HCT116 (cell line): ENCODE measurements around the gene RBM19. TPM values are rescaled to one million over a fixed set of nuclear protein-coding genes. Genes with fewer than 3 reads are reported as not detected.

Experiments used
- ATAC-seq: fragments of 200-7000 bp; cut with Tn5 transposase; 2 replicates; pipeline ENCODE4 v1.9.1; 2020; ENCODE audit warnings: mild to moderate bottlenecking, moderate library complexity
- BruUV-seq: library from RNA; stranded (reverse); fragments of 400-500 nt; replicated peaks from 2 replicates; lab custom pipeline; 2021; lab: Mats Ljungman, UMichigan
- CTCF ChIA-PET: fragments of 300-600 bp; sonication (Branson Sonifier 250); formaldehyde crosslinking; loops from one replicate; lab custom pipeline; 2021; ENCODE audit warnings: antibody characterized with exemption; lab: Charles Lee
- POLR2A ChIA-PET: fragments of 300-600, 350-600 bp; sonication (Branson Sonifier 250); formaldehyde crosslinking; loops from one replicate; lab custom pipeline; 2021; ENCODE audit warnings: antibody characterized with exemption; lab: Charles Lee
- RAD21 ChIA-PET, 2 experiments: fragments of 300-600 bp; sonication (Branson Sonifier 250); formaldehyde crosslinking; loops; one replicate each; lab custom pipeline; 2023; ENCODE audit warnings: low total read pairs in 2 of 2; ENCODE audit not compliant: uncharacterized antibody in 2 of 2, unreplicated experiment in 2 of 2, low non-redundant PET in 1 of 2; lab: Charles Lee
- DNase-seq: peaks from one replicate; pipeline ENCODE4 v3.0.0-alpha.2; 2010; ENCODE audit warnings: low read depth, low spot score
- H2AFZ ChIP-seq: fragments of 200-600 bp; shearing (Covaris generic), sonication (generic); 2 replicates; pipeline ENCODE4 v1.6.1; 2017; ENCODE audit warnings: low read depth, mixed run types, mixed read lengths, antibody characterized with exemption, low read length; ENCODE audit not compliant: poor library complexity, severe bottlenecking
- H3K27ac ChIP-seq: 2 replicates; pipeline ENCODE4 v1.5.1; 2012; ENCODE audit warnings: low read depth, low read length
- H3K27me3 ChIP-seq: fragments of 200-600 bp; sonication (generic); 2 replicates; pipeline ENCODE4 v1.6.1; 2016; ENCODE audit warnings: mixed run types, low read length, mixed read lengths; ENCODE audit not compliant: insufficient read depth
- H3K36me3 ChIP-seq, 2 experiments: fragments of 200-500 bp in 1 of 2; fragments of 200-600 bp in 1 of 2; sonication (Bioruptor generic) in 1 of 2; sonication (generic) in 1 of 2; 2 replicates each; pipeline versions ENCODE4 v1.5.1 to v1.6.1; 2014 to 2016; ENCODE audit warnings: low read length in 2 of 2, inconsistent platforms in 1 of 2, mixed read lengths in 1 of 2, mixed run types in 1 of 2; ENCODE audit not compliant: insufficient read depth in 2 of 2, control insufficient read depth in 1 of 2
- H3K4me1 ChIP-seq, 2 experiments: fragments of 200-600 bp in 1 of 2; sonication (generic) in 1 of 2; 2 replicates each; pipeline versions ENCODE4 v1.5.1 to v1.6.1; 2012 to 2017; ENCODE audit warnings: low read length in 2 of 2, inconsistent platforms in 1 of 2, mild to moderate bottlenecking in 1 of 2, mixed read lengths in 1 of 2, mixed run types in 1 of 2, moderate library complexity in 1 of 2; ENCODE audit not compliant: insufficient read depth in 2 of 2, control insufficient read depth in 1 of 2
- H3K4me2 ChIP-seq: fragments of 200-600 bp; sonication (generic); 2 replicates; pipeline ENCODE4 v1.6.1; 2017; ENCODE audit warnings: mixed run types, low read length, mixed read lengths
- H3K4me3 ChIP-seq, 2 experiments: fragments of 200-600 bp in 1 of 2; sonication (generic) in 1 of 2; replicated peaks in 1 of 2; 2 replicates each; pipeline ENCODE4 v1.5.1; 2011 to 2016; ENCODE audit warnings: low read length in 2 of 2, control low read depth in 1 of 2, low read depth in 1 of 2, mild to moderate bottlenecking in 1 of 2, mixed read lengths in 1 of 2, mixed run types in 1 of 2
- H3K79me2 ChIP-seq: fragments of 200-600 bp; sonication (generic); 2 replicates; pipeline ENCODE4 v1.6.1; 2017; ENCODE audit warnings: mild to moderate bottlenecking, mixed run types, low read length, moderate library complexity, mixed read lengths; ENCODE audit not compliant: insufficient read depth
- H3K9ac ChIP-seq: fragments of 200-600 bp; sonication (generic); 2 replicates; pipeline ENCODE4 v1.6.1; 2016; ENCODE audit warnings: low read length, mixed read lengths
- H3K9me2 ChIP-seq: fragments of 200-600 bp; sonication (generic), shearing (Covaris generic); 2 replicates; pipeline ENCODE4 v1.6.1; 2017; ENCODE audit warnings: mixed run types, mild to moderate bottlenecking, moderate library complexity; ENCODE audit not compliant: insufficient read depth
- H3K9me3 ChIP-seq, 2 experiments: fragments of 200-500 bp in 1 of 2; fragments of 200-600 bp in 1 of 2; sonication (Bioruptor generic) in 1 of 2; sonication (generic) in 1 of 2; 2 replicates each; pipeline ENCODE4 v1.6.1; 2014 to 2017; ENCODE audit warnings: low read length in 2 of 2, mixed read lengths in 2 of 2, inconsistent platforms in 1 of 2, low read depth in 1 of 2, mild to moderate bottlenecking in 1 of 2, mixed run types in 1 of 2, moderate library complexity in 1 of 2; ENCODE audit not compliant: control insufficient read depth in 1 of 2, insufficient read depth in 1 of 2
- H4K20me1 ChIP-seq: fragments of 200-600 bp; sonication (generic), shearing (Covaris generic); 2 replicates; pipeline ENCODE4 v1.6.1; 2017; ENCODE audit warnings: mixed run types, mild to moderate bottlenecking, moderate library complexity; ENCODE audit not compliant: insufficient read depth
- ATF3 ChIP-seq: IDR thresholded peaks from 2 replicates; pipeline ENCODE4 v1.6.1; 2012
- EZH2 ChIP-seq: fragments of 200-600 bp; sonication (generic); IDR thresholded peaks from 2 replicates; pipeline ENCODE4 v1.6.1; 2017; ENCODE audit warnings: antibody characterized with exemption, mixed run types
- EZH2phosphoT487 ChIP-seq: fragments of 200-600 bp; IDR thresholded peaks from 2 replicates; pipeline ENCODE4 v1.6.1; 2018; ENCODE audit warnings: antibody characterized with exemption, borderline replicate concordance
- JUND ChIP-seq: IDR thresholded peaks from 2 replicates; pipeline ENCODE4 v1.6.1; 2012
- POLR2A ChIP-seq: IDR thresholded peaks from 2 replicates; pipeline ENCODE4 v1.7.0; 2011; ENCODE audit warnings: borderline replicate concordance; ENCODE audit not compliant: insufficient read depth, insufficient read length; ENCODE audit errors: extremely low read depth
- POLR2AphosphoS5 ChIP-seq: IDR thresholded peaks from 2 replicates; pipeline ENCODE4 v1.6.1; 2011; ENCODE audit warnings: mild to moderate bottlenecking, low read depth, low read length, moderate library complexity
- RAD21 ChIP-seq: IDR thresholded peaks from 2 replicates; pipeline ENCODE4 v1.6.1; 2012; ENCODE audit warnings: low read depth, mild to moderate bottlenecking
- SIN3A ChIP-seq: IDR thresholded peaks from 2 replicates; pipeline ENCODE4 v1.6.1; 2012; ENCODE audit warnings: low read depth
- SP1 ChIP-seq: IDR thresholded peaks from 2 replicates; pipeline ENCODE4 v1.6.1; 2012; ENCODE audit warnings: low read depth
- SRF ChIP-seq: IDR thresholded peaks from 2 replicates; pipeline ENCODE4 v1.6.1; 2012; ENCODE audit warnings: low read depth
- TCF7L2 ChIP-seq: IDR thresholded peaks from 2 replicates; pipeline ENCODE4 v1.7.0; 2011; ENCODE audit warnings: borderline replicate concordance, inconsistent platforms; ENCODE audit not compliant: insufficient read depth, insufficient read length; ENCODE audit errors: extremely low read depth
- YY1 ChIP-seq: IDR thresholded peaks from 2 replicates; pipeline ENCODE4 v1.6.1; 2011; ENCODE audit warnings: low read length, low read depth, moderate library complexity, mild to moderate bottlenecking; ENCODE audit not compliant: insufficient replicate concordance; ENCODE audit errors: extremely low read depth
- ZBTB33 ChIP-seq: IDR thresholded peaks from 2 replicates; pipeline ENCODE4 v1.6.1; 2011; ENCODE audit warnings: mild to moderate bottlenecking, low read length, moderate library complexity; ENCODE audit not compliant: insufficient replicate concordance; ENCODE audit errors: extremely low read depth
- ZFX ChIP-seq: fragments of 450-650 bp; IDR thresholded peaks from 2 replicates; pipeline ENCODE4 v1.6.1; 2017
- ZNF274 ChIP-seq: fragments of 200-500 bp; sonication (Bioruptor generic); IDR thresholded peaks from 2 replicates; pipeline ENCODE4 v1.6.1; 2014; ENCODE audit warnings: mild to moderate bottlenecking, low read depth, low read length, inconsistent platforms
- intact Hi-C: fragments of 100-400 bp; cut with micrococcal nuclease; formaldehyde crosslinking; loops from 2 replicates; pipeline ENCODE4 v1.10.0; 2022
- total RNA-seq: library from RNA; stranded (reverse); gene quantifications from one replicate; pipeline ENCODE4 v1.2.1, GENCODE V29; 2021; ENCODE audit not compliant: unreplicated experiment
- TF ChIP-seq, protein P1 (sequence below): IDR thresholded peaks from 2 replicates; pipeline ENCODE4 v1.6.1; 2012
- TF ChIP-seq, protein P2 (sequence below), 3 experiments: fragments of 200-600 bp in 1 of 3; sonication (generic) in 1 of 3; IDR thresholded peaks in 2 of 3; conservative IDR thresholded peaks in 1 of 3; 2 replicates each; pipeline ENCODE4 v1.5.1; 2012 to 2017; ENCODE audit warnings: low read depth in 2 of 3, low read length in 2 of 3, antibody characterized with exemption in 1 of 3, borderline replicate concordance in 1 of 3, control low read depth in 1 of 3, mild to moderate bottlenecking in 1 of 3, mixed read lengths in 1 of 3, mixed run types in 1 of 3, moderate library complexity in 1 of 3; ENCODE audit not compliant: insufficient read depth in 1 of 3
- TF ChIP-seq, protein P3 (sequence below): IDR thresholded peaks from 2 replicates; pipeline ENCODE4 v1.6.1; 2012; ENCODE audit warnings: low read depth

RBM19 gene
- total RNA-seq, 1 experiment from 2014 or later, result 30.7 TPM

- Histone ChIP-seq H2AFZ (no peak overlapping the region), H3K4me2 (no peak overlapping the region), H3K9me3 (no peaks in the 10 kb centered on the region), H4K20me1 (no peaks in the 10 kb centered on the region), H3K27me3 (no peaks in the 10 kb centered on the region), H3K9ac (no peak overlapping the region), H3K4me1 (no peaks in the 10 kb centered on the region), H3K36me3 (no peaks in the 10 kb centered on the region), H3K9me2 (no peaks in the 10 kb centered on the region), H3K27ac (no peak overlapping the region)
- ChIA-PET POLR2A (no interaction called here), CTCF (no interaction called here), RAD21 (no interaction called here)
- ATAC-seq, result no peak
- TF ChIP-seq, protein P1, sequence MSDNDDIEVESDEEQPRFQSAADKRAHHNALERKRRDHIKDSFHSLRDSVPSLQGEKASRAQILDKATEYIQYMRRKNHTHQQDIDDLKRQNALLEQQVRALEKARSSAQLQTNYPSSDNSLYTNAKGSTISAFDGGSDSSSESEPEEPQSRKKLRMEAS, result no peak
- TF ChIP-seq ATF3, result no peak
- TF ChIP-seq EZH2phosphoT487, result no peak
- no peak for TF ChIP-seq ZBTB33
- no peak for TF ChIP-seq ZNF274
- TF ChIP-seq JUND, result no peak
- TF ChIP-seq POLR2AphosphoS5, result no peak
- TF ChIP-seq, protein P2, sequence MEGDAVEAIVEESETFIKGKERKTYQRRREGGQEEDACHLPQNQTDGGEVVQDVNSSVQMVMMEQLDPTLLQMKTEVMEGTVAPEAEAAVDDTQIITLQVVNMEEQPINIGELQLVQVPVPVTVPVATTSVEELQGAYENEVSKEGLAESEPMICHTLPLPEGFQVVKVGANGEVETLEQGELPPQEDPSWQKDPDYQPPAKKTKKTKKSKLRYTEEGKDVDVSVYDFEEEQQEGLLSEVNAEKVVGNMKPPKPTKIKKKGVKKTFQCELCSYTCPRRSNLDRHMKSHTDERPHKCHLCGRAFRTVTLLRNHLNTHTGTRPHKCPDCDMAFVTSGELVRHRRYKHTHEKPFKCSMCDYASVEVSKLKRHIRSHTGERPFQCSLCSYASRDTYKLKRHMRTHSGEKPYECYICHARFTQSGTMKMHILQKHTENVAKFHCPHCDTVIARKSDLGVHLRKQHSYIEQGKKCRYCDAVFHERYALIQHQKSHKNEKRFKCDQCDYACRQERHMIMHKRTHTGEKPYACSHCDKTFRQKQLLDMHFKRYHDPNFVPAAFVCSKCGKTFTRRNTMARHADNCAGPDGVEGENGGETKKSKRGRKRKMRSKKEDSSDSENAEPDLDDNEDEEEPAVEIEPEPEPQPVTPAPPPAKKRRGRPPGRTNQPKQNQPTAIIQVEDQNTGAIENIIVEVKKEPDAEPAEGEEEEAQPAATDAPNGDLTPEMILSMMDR (IDR thresholded peaks at IDR 0.05 in 2 of 3, conservative IDR thresholded peaks at IDR 0.05 in 1 of 3; ENCODE audit: borderline replicate concordance in 1 of 3, insufficient read depth in 1 of 3, low read depth in 2 of 3, low read length in 2 of 3), result no peak
- no peak for TF ChIP-seq POLR2A
- no peak for TF ChIP-seq TCF7L2
- TF ChIP-seq ZFX, result no peak
- no peak for TF ChIP-seq RAD21
- no peak for TF ChIP-seq SP1
- no peak for TF ChIP-seq SRF
- no peak for TF ChIP-seq YY1
- TF ChIP-seq SIN3A, result no peak
- TF ChIP-seq, protein P3, sequence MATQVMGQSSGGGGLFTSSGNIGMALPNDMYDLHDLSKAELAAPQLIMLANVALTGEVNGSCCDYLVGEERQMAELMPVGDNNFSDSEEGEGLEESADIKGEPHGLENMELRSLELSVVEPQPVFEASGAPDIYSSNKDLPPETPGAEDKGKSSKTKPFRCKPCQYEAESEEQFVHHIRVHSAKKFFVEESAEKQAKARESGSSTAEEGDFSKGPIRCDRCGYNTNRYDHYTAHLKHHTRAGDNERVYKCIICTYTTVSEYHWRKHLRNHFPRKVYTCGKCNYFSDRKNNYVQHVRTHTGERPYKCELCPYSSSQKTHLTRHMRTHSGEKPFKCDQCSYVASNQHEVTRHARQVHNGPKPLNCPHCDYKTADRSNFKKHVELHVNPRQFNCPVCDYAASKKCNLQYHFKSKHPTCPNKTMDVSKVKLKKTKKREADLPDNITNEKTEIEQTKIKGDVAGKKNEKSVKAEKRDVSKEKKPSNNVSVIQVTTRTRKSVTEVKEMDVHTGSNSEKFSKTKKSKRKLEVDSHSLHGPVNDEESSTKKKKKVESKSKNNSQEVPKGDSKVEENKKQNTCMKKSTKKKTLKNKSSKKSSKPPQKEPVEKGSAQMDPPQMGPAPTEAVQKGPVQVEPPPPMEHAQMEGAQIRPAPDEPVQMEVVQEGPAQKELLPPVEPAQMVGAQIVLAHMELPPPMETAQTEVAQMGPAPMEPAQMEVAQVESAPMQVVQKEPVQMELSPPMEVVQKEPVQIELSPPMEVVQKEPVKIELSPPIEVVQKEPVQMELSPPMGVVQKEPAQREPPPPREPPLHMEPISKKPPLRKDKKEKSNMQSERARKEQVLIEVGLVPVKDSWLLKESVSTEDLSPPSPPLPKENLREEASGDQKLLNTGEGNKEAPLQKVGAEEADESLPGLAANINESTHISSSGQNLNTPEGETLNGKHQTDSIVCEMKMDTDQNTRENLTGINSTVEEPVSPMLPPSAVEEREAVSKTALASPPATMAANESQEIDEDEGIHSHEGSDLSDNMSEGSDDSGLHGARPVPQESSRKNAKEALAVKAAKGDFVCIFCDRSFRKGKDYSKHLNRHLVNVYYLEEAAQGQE, result no peak
- TF ChIP-seq EZH2, result no peak
- TF ChIP-seq, all 23 proteins: peak for 0
- Histone ChIP-seq H3K79me2 (no peaks in the 10 kb centered on the region), H3K4me3 (no peak overlapping the region)
- intact Hi-C loops, result no loop called here
- BruUV-seq, result no TSS peak
- no peak for DNase-seq
These were observed 67.0 kb downstream of the RBM19 start for GRCh38 chr12:113899042-113899560.
